Measurements from ENCODE around the gene RPIA.
"Not testable (repeated sequence)": the region's sequence is repeated elsewhere in the genome, so short reads cannot be mapped to it uniquely, and the experiment has no call there.

Gene RPIA

DNA sequence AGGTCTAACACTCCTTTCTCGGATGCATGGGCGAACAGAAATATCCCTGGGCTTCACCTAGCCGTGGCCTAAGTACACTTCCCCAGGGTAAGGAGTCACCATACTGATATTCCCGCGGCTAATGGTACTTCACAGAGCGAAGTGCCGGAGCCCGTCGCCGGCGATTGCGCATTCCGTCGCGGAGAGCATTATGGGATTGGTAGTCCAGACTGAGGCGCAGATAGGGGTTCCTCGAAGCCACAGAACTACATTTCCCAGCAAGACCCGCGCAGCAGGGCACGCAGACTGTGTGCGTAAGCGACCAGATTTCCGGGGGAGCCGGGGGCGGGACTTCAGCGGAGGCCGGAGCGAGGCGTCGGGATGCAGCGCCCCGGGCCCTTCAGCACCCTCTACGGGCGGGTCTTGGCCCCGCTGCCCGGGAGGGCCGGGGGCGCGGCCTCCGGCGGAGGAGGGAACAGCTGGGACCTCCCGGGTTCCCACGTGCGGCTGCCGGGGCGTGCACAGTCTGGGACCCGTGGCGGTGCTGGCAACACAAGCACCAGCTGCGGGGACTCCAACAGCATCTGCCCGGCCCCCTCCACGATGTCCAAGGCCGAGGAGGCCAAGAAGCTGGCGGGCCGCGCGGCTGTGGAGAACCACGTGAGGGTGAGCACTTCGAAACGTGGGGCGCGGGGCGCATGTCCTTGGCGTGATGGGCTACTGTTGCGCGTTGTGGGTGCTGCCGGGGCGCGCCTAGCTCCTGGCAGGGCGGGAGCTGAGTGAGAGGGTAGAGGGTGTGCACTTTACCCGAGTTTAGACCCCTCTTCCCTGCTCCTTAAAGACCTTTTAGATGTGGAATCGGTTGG lies at the start of gene RPIA:
TSS of gene RPIA (plus strand) at position 335 of the 845 bp plus-strand sequence. CDS start at position 361, 26 bp downstream.
- in situ Hi-C loops (cut with MboI; ENCODE audit: low sequenced_read_pairs) = no loop called here

DNA sequence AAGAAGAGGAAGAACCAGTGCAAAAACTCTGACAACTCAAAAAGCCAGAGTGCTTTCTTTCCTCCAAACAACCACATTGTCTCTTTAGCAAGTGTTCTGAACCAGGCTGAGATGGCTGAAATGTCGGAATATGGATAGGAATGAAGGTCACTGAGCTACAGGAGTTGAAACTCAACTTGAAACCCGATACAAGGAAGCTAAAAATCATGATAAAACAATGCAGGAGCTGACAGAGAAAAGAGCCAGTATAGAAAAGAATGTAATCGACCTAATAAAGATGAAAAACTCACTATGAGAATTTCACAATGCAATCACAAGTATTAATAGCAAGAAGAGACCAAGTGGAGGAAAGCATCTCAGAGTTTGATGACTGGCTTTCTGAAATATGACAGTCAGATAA lies 49.2 kb upstream of the RPIA start:
- in situ Hi-C loops (cut with MboI; ENCODE audit: low sequenced_read_pairs) = no loop called here

DNA sequence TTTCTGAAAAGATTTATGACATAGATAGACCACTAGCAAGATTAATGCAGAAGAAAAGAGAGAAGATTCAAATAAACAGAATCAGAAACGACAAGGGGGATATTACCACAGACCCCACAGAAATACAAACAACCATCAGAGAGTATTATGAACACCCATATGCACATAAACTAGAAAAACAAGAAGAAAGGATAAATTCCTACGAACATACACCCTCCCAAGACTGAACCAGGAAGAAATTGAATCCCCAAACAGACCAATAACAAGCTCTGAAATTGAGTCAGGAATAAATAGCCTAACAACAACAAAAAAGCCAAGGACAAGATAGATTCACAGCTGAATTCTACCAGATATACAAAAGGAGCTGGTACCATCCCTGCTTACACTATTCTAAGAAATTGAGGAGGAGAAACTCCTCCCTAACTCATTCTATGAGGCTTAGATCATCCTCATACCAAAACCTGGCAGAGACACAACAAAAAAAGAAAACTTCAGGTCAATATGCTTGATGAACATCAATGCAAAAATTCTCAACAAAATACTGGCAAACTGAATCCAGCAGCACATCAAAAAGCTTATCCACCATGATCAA lies 46.1 kb upstream of the RPIA start:
- in situ Hi-C loops (cut with MboI; ENCODE audit: low sequenced_read_pairs) = not testable (repeated sequence)

DNA sequence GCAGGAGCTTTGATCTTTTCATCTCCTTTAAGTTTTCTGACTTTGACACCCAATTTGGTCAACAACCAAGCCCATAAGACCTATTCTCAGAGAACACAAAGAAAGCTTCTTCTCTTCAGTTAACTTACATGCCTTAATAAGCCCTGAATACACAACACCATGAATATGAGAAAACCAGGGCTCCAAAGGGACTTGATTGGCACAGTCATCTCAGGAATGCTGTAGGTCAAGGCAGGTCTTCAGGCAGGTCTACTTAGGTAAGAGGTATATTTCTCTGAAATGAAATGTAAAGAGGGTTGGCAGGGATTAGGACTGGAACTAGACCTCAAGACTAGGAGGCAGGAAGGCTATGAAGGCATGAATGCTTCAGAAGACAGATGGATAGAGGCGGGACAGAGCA lies 39.8 kb upstream of the RPIA start:
- in situ Hi-C loops (cut with MboI; ENCODE audit: low sequenced_read_pairs) = loop anchor here (25.0 kb wide), 1 partner anchor 439 kb away; no protein-coding TSS in a partner anchor

DNA sequence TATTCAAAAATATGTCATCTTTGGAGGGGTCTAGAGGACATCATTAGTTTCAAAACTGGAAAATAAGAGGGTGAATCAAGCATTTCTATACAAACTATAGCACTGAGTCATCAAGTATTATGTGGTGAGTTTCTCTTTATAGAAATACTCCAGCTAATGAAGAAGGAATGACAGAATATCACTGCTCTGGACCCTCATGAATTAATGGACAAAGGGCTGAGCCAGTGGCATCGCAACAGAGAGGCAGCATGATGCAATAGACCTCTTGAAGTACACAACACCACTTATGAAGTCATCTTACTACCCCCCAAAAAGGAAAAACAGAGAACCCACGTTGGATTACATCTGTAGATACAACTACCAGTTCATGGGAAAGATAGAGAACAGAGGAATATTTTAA lies 36.8 kb upstream of the RPIA start:
- in situ Hi-C loops (cut with MboI; ENCODE audit: low sequenced_read_pairs) = loop anchor here (25.0 kb wide), 1 partner anchor 442 kb away; no protein-coding TSS in a partner anchor

DNA sequence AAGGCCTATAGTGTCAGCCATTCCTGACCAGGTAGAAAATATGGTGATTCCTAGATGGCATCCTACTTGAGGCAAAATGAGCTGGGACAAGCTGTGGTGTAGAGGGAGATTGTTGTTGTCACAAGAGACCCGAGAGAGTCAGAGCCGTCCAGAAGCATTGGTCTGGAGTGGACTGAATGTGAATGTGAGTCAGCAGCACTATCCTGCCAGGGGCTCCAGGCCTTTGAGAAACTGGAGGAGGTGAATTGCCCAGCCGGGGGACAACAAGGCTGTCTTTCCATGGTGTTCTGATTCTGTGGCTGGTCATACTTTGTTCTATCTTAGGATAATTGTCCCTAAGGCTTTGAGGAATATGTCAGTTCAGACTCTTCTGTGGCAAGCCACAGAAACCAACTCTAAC lies 34.8 kb upstream of the RPIA start:
- in situ Hi-C loops (cut with MboI; ENCODE audit: low sequenced_read_pairs) = loop anchor here (25.0 kb wide), 1 partner anchor 444 kb away; no protein-coding TSS in a partner anchor

DNA sequence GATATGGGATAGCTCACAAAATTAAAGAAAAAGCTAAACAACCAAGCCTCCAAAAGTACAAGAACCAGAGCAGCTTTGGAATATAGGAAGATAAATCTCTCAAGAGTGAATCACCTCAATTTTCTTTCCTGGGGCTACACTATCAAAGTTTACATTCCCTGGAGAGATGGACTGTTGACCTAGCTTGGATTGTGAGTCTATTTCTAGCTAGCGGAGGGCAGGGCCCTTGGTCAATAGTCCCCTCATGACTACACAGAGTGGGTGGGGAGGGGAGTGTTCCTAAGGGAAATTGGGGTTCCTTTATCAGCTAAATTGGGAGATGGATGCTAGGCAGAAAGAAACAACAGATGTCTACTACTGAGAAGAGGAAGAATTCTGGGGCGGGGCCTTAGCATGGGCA lies 34.3 kb upstream of the RPIA start:
- in situ Hi-C loops (cut with MboI; ENCODE audit: low sequenced_read_pairs) = loop anchor here (25.0 kb wide), 1 partner anchor 445 kb away; no protein-coding TSS in a partner anchor

DNA sequence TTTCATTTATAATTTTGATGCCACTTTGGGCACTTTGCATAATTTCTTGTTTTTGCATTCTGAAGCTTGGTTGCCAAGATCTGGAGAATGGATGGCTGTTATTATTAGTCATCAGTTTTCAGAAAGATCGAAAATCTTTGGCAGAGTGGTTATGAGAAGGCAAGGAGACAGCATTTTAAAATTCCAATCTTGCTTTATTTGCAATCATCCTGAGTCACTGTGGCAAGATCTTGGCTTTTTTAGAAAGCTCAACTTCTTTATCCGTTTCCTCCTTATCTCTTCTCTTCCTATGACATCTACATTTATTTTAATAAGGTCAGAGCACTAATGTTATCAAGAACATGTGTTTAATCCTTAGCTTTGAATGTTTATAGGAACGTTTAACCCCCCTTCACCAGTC lies 33.1 kb upstream of the RPIA start:
- in situ Hi-C loops (cut with MboI; ENCODE audit: low sequenced_read_pairs) = loop anchor here (25.0 kb wide), 1 partner anchor 446 kb away; no protein-coding TSS in a partner anchor

DNA sequence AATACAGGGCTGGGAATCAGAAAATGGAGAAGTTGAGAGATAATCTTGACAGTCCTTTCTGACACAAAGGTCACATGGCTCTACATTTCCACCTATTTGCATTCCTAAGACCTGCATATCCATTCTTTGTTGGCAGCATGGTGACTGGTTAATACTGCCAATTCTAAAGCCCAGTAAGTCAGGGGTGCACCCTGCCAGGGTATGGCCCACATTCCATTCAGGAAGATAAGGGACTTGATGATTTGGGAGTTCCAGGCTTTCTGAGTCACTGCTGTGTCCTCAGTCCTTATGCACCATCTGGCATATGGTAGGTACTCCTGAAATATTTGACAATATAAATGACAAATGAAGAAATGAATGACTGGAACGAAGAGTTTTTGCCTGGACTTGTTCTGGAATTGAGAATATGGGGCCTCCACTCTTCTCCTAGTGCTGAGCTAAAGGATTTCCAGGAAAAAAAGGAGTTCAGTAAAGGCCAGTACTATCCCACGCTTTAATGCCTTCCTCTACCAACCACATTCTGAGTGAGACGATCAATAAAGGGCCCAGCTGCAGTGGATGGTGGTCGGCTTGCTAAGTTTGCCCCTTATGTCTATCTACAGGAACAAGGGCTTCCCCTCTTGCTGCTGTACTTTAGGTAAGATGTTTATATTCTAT lies 32.5 kb upstream of the RPIA start:
- in situ Hi-C loops (cut with MboI; ENCODE audit: low sequenced_read_pairs) = loop anchor here (25.0 kb wide), 1 partner anchor 447 kb away; no protein-coding TSS in a partner anchor

DNA sequence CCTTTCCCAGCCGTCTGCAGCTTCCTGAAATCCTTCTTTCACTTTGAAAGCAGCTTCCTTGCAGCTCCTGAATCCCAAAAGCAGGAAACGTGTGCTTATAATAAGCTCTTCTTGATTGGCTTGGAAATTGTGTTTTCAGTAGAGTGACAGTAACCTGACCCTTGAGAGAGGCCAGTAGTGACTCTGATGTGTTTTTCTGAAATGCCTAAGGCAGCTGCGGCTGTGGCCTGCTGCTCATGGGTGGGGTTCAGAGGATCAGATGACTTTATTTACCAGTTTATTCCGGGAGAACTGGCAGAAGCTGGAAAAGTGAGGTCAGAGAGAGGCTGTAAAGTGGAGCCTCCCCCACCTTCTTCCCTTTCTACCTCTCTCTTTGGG lies 31.9 kb upstream of the RPIA start:
- in situ Hi-C loops (cut with MboI; ENCODE audit: low sequenced_read_pairs) = loop anchor here (25.0 kb wide), 1 partner anchor 447 kb away; no protein-coding TSS in a partner anchor

DNA sequence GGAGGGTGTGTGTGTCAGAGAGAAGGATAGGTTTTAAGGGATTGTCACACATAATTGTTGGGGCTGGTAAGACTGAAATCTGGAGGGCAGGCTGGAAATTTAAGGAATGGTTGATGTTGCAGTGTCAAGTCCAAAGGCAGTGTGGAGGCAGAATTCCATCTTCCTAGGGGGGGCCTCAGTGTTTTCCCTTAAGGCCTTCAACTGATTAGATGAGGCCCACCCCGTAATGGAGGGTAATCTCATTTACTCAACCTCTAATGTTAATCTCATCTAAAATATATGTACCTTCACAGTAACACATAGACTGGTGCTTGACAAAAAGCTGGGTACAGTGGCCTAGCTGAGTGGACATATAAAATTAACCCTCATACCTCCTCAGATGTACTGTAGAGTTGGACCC lies 30.9 kb upstream of the RPIA start:
- in situ Hi-C loops (cut with MboI; ENCODE audit: low sequenced_read_pairs) = loop anchor here (10.0 to 25.0 kb wide), 2 partner anchors 66 to 448 kb away; no protein-coding TSS in a partner anchor

DNA sequence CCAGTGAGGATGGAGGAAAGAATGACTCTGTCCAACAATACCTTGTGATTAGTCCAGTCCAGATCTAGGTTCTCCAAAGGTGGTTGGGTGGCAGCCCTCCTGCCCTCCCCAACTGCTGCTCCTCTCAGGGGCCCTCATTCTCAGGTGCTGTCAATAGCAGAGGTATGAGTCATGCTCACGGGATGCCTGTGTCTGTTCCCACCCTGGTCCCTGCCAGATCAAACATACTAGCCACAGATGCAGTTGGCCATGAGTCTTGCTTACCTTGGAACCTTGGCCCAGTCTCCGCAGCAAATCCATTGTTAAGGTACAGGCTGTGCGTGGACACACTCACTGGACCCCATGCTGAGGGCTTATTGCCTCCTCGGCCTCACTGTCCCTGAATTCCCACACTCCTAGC lies 24.9 kb upstream of the RPIA start:
- in situ Hi-C loops (cut with MboI; ENCODE audit: low sequenced_read_pairs) = loop anchor here (10.0 to 25.0 kb wide), 2 partner anchors 72 to 454 kb away; no protein-coding TSS in a partner anchor

DNA sequence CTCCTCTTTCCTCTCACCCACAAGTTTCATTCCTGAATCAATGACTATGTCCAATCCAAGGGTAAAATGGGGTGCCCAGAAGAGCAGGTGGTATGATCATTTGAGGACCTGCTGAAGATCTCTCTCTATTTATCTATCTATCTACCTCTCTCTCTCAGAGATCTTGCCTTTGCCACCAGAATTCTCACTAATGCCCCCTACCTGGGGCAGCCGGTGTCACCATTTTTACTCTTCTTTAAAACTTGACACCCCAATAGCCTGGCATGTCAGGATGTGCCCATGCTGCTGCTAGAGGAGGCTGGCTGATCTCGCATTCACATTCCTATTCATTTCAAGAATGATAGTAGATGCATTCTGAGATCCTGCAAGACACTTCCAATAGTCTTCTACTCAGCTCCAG lies 24.3 kb upstream of the RPIA start:
- in situ Hi-C loops (cut with MboI; ENCODE audit: low sequenced_read_pairs) = loop anchor here (10.0 to 25.0 kb wide), 2 partner anchors 72 to 455 kb away; no protein-coding TSS in a partner anchor

DNA sequence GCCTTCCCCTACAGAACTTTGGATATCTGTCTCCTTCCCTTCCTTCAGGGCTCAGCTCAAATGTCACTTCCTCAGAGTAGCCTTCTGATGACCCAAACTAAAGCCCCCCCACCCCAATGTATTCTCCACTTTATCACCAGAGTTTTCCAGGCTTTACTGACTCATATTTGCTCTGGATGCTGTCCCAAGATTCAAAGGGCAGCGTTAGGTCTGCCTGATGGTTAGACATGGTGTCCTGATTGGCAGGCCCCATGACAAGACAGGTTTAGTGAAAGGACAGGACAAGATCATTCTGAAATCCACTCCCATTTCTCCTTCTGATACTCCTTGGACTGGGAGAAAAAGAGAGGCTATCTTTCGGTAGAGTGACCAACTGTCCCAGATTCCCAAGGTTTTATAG lies 22.6 kb upstream of the RPIA start:
- in situ Hi-C loops (cut with MboI; ENCODE audit: low sequenced_read_pairs) = loop anchor here (10.0 to 25.0 kb wide), 2 partner anchors 74 to 457 kb away; no protein-coding TSS in a partner anchor

DNA sequence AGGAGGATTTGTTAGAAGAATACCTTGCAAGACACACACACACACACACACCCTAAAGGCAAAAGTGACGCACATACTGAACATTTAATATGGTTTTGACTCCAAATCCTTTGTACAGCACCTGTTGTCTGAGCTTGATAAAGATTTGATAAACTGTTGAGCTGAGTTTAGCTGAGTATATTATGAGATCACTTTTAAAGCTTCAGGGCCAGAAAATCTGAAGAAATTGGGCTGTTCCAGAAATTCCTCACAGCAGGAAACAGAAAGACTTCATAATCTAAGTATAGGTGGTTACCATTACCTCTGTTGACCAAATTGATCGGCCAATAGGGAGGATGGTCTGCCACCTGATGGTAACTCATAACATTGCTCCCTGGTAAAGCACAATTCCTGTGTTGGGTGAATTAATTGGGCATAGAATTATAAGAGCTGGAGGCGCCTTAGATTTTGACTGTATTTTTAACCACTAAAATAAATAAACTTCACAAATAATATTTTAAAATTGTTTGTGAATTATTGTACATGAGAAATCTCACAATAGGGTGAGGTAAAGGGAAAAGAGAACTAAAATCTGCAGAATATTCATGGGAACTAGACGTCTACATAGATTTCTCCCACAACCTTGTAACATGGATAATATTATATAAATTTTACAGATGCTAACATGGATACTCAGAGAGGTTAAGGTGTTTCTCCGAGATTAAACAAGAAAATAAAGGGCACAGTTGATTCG lies 21.8 kb upstream of the RPIA start:
- in situ Hi-C loops (cut with MboI; ENCODE audit: low sequenced_read_pairs) = loop anchor here (10.0 to 25.0 kb wide), 2 partner anchors 75 to 457 kb away; no protein-coding TSS in a partner anchor

DNA sequence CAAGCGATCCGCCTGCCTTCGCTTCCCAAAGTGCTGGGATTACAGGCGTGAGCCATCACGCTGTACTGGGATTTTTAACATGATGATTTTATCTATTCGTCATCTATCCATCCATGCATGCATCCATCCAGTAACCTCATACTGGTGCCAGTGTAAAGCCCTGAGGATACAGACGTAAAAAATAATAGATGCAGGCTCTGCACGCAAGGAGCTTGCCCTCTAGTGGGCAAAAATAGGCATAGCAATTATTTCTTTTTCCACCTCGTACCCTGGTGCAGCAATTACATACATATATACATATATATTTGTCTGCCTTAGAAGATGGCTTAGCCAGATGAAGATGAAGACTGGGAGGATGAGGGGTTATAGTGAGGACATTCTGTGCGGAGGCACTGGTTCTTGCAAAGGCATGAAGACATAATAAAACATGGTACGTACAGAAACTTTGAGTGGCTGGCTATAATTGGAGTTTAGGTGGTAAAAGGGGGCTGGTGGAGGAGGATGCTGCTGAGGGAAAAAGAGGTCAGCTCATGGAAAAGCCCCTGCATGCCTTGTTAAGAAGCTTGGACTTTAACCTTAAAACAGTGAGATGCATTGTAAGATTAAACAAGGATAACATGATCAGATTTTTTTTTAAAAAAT lies 19.6 kb upstream of the RPIA start:
- in situ Hi-C loops (cut with MboI; ENCODE audit: low sequenced_read_pairs) = loop anchor here (25.0 kb wide), 1 partner anchor 460 kb away; no protein-coding TSS in a partner anchor

DNA sequence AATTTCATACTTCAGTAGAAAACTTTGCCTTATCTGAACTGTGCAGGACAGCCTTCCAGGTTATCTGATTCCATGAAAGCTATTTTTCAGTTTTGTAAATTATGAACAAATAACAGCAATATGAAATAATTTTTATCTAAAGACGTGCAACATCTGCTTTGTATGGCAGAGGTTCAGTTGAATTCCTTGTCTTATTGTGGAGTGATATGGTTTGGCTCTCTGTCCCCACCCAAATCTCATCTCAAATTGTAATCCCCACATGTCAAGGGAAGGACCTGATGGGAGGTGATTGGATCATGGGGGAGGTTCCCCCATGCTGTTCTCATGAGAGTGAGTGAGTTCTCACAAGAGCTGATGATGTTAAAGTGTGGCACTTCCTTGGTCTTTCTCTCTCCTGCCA lies 18.1 kb upstream of the RPIA start:
- in situ Hi-C loops (cut with MboI; ENCODE audit: low sequenced_read_pairs) = loop anchor here (25.0 kb wide), 1 partner anchor 461 kb away; no protein-coding TSS in a partner anchor

DNA sequence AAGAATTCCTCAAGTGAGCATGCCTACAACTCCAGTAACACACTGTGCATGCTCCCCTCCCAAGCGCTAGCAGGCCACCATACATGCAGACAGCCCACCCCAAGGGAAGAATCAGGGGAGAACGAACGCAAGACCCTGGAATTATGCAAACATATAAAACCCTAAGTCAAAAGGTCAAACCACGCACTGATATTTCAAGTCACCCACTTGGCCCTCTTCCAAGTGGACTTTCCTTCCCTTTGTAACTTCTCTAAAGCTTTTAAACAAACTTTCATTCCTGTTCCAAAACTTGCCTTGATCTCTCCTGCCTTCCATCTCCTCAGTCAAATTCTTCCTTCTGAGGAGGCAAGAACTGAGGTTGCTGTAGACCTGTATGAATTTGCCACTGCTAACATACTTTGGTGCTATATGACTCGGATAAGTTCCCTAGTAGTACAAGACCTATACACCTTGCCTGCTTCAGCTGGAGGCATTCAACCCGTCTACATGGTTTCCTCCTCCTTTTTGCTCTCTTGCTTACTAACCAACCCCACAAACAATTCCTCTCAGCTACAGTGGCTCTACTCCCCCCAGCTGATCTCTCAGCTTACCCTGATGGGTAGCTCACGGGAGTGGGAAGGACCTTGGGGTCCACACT lies 11.1 kb upstream of the RPIA start:
- in situ Hi-C loops (cut with MboI; ENCODE audit: low sequenced_read_pairs) = no loop called here

DNA sequence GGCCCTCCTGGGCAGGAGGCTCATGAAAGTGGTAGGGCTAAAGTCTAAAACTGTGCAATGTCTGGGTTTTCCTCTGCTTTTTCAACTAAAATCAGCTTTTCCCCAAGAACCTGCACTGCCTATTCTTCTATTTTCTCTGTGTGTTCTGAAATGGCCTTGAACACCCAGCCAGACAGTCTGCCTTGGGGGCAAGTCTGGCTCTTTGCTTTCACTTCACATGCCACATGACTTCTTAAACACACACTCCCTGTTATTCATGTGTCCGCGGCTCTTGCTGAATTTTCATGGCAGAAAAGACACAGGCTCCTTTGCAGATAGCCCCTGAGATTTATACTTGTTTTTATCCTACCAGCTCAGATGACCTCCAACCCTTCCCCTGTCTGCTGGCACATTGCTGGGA lies 10.6 kb upstream of the RPIA start:
- in situ Hi-C loops (cut with MboI; ENCODE audit: low sequenced_read_pairs) = no loop called here
